ENCODE results near the gene BMPR2.
"Not testable (repeated sequence)": the region's sequence is repeated elsewhere in the genome, so short reads cannot be mapped to it uniquely, and the experiment has no call there.

BMPR2 gene

DNA sequence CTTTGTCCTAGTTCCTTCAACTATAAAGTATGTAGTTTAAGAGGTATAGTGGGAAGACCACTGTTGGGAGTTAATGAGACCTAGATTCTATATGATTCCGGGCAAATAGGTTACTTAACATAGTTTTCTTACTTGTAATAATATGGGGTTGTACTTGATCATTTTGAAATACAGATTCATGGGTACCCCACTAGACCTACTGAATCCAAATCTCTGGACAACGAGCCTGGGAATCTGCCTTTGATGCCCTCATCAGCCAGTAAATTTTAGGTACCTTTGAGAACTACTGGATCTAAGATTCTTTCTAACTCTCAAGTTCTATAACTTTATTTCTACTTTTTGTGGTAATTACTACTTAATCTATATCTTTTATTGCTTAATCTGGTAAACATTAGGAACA, 6.6 kb downstream of the BMPR2 start:
- DNase-seq (ENCODE audit: low spot score) = no peak

DNA sequence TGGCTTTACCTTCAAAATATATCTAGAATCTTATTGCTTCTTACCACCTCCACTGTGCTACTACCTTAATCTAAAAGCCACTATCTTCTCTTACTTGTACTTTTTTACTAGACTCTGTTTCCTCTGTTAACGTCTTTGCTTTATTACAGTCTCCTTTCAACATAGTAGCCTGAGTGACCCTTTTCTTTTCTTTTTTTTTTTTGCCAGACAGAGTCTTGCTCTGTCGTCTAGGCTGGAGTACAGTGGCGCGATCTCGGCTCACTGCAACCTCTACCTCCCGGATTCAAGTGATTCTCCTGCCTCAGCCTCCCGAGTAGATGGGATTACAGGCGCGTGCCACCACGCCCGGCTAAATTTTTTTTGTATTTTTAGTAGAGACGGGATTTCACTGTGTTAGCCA, 10.4 kb downstream of the BMPR2 start:
- not testable (repeated sequence) for DNase-seq (ENCODE audit: low spot score)

DNA sequence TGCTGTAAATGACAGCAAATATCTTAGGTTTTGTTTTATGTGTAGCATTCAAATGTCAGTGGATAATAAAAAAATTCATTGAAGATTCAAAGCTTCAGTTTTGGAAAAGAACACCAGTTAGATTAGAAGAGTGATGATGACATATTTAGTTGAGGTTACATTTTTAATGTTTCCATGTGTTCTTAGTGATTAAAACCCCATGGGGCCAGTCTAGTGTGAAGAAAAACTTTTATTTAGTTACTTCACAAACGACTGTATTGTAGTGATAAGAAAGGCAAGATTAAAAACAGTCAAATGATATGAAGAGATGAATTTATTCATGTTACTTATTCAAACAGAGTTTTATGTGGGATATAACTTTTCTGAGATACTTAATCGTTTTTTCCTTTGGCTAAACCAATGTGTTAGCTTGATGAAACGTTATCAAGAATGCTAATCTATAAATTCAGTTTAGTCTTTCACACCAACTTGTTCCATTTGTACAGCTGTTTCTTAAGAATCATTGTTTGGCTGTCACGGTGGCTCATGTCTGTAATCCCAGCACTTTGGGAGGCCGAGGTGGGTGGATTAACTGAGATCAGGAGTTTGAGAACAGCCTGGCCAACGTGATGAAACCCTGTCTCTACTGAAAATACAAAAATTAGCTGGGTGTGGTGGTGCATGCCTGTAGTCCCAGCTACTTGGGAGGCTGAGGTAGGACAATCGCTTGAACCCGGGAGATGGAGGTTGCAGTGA, 11.6 kb downstream of the BMPR2 start:
- no peak for DNase-seq (ENCODE audit: low spot score)

DNA sequence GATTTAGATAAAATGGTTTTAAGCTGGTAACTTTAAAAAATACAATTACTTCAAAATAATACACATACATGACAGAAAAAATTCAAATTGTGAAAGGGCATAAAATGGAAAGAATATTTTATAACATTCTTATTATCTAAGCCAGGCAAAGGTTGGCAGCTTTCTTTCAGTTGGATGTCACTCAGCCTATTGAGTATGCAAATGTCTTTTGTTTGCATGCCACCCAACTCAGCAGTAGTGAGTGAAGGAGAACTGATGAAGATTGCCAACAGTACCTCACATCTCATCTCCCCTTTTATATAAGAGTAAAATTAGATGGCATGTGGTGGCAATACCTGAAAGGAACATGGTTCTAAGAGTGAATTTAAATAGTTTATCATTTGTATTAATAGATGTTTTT, 24.8 kb downstream of the BMPR2 start:
- peak; percentile 20 for DNase-seq (ENCODE audit: low spot score)

DNA sequence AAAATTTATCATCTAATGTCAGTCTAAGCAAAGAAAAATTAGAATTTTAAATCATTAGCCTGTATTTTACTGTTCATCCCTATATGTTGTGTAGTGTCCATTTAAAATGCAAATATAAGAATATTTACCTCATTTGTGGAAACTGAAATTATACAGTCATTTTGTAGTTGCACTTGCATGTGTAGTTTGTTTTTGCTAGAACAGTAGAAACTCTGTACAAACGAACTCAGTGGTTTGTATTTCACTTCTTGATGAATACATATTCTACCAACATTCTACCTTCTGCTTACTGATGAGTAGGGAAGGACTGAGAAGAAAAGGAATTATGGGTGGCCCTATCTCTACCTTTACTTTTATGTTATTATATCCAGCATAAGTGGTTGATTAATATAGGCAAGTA, 29.7 kb downstream of the BMPR2 start:
- DNase-seq (ENCODE audit: low spot score) = no peak

DNA sequence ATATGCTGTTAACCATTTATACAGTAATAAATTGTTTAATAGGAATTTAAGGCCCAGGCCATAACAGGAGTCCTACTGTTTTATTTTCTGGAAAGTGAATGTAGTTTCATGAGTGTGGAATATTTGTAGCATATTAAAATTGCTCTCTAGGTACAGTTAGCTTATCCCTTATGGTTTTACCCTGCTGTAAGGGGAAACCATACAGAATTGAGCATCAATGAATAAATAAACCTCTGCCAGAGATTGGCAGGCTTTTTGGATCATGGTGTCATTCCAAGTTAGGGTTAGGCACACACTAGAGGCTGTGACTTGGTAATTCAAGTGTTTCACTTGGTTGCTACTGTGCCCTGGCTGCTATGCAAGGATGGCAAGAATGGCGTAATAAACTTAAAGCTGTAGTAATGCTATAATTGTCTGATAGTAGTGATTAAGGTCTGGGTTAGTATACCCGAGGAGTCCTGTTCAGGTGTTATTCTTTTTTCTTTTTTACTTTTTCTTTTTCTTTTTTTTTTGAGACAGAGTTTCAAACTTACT, 30.4 kb downstream of the BMPR2 start:
- no peak for DNase-seq (ENCODE audit: low spot score)

DNA sequence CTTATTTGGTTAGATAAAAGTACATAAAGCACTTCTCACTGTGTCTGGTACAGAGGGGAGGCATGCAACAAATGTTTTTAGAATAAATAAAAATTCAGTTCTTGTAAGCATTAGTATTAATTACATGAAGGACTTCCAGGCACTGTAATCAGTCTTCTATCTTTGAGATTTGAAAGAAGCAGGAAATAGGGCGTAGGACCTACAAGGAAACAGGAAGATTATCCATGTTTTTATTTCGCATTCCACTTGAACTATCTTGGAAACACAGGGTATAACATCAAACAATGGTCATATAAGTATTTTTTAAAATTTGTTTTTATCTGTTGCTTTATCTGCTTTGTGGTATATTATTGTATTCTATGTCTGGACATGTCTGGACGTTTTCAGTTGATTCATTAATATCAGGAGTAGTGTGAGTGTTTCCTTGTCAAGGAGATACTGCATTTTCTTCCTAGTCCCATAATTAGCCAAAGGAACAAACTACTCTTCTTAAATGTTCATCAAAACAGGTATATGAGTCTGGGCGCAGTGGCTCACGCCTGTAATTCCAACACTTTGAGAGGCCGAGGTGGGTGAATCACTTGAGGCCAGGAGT, 32.5 kb downstream of the BMPR2 start:
- no peak for DNase-seq (ENCODE audit: low spot score)

DNA sequence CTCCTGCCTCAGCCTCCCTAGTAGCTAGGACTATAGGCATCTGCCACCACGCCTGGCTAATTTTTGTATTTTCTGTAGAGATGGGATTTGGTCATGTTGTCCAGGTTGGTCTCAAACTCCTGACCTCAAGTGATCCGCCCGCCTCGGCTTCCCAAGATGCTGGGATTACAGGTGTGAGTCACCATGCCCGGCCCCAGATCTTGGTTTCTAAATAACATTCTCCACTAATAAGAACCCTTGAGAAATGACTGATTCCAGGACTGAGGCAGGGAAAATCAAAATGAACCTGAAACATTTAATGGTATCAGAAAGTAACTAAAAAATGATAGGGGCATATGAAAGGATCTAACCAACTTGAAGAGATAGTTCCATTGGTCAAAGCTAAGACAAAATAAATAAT, 34.0 kb downstream of the BMPR2 start:
- no peak for DNase-seq (ENCODE audit: low spot score)

DNA sequence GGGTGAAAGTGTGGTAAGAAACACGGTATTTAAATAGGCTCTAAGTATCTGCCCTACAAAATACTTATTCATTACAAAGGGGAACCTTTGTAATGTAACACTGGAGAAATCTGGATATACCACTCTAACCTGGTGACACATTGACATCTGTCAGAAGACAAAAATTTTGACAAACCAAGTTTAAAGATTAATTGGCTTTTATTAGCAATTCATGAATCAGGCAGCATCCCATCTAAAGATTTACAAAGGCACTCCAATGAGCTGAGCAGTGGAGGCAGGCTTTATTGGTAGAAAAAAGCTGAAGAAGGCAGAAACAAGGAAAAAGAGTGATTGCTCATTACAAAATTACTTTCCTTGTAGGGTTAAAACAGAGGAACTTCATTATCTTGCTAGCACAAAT, 35.0 kb downstream of the BMPR2 start:
- no peak for DNase-seq (ENCODE audit: low spot score)

DNA sequence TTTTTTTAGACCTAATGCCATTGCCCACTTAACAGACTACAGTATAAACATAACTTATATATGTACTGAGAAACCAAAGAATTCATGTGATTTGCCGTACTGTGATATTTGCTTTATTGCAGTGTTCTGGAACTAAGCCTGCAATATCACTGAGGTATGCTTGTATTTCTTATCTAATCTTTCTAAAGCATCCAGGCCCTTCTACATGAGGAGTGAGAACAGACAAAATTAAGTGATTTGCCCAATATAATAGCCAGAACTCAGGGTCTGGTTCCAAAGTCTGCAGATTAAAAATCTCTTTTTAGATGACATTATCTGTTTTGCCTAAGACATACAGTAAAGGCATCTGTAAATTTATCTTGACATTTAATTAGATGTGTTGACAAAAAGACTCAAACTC, 41.9 kb downstream of the BMPR2 start:
- DNase-seq (ENCODE audit: low spot score) = no peak

DNA sequence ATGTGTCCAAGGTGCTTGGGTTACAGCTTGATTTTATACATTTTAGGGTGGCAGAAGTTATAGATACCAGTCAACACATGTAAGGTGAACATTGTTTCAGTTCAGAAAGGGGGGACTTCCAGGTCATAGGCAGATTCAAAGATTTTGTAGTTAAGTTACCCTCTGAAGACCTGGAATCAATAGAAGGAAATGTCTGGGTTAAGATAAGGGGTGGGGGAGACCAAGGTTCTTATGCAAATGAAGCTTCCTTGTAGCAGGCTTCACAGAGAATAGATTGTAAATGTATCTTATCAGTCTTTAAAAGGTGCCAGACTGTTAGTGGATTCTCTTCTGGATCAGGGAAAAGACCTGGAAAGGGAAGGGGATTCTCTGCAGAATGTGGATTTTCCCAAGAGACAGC, 42.4 kb downstream of the BMPR2 start:
- DNase-seq (ENCODE audit: low spot score) = no peak

DNA sequence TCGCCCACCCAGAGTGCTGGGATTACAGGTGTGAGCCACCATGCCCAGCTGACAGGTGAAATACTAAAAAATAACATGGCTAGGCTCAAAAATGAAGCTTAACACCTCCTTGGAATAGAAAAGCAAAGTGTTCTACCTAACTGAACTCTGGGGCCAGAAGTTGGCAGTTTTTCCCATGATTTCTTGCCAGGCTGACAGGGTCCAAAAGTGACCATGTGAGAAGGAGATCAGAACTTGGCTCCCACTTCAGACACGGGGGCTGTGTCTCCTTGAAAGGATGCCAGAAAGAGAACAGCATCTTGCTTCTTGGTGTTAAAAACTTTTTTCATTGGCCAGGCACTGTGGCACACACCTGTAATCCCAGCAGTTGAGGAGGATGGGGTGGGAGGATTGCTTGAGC, 47.0 kb downstream of the BMPR2 start:
- DNase-seq (ENCODE audit: low spot score) = peak; percentile 17

DNA sequence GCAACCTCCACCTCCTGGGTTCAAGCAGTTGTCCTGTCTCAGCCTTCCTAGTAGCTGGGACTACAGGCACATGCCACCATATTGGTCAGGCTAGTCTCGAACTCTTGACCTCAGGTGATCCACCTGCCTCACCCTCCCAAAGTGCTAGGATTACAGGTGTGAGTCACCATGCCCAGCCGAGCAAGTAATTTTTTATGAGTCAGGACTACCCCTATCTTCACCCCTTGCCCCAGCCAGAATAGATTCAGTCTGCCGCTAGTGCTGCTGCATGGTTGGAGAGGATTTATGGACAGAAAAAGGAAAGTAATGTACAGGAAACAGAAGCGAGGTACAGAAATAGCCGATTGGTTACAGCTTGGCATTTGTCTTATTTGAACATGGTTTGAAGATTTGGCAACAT, 48.9 kb downstream of the BMPR2 start:
- DNase-seq (ENCODE audit: low spot score) = no peak

DNA sequence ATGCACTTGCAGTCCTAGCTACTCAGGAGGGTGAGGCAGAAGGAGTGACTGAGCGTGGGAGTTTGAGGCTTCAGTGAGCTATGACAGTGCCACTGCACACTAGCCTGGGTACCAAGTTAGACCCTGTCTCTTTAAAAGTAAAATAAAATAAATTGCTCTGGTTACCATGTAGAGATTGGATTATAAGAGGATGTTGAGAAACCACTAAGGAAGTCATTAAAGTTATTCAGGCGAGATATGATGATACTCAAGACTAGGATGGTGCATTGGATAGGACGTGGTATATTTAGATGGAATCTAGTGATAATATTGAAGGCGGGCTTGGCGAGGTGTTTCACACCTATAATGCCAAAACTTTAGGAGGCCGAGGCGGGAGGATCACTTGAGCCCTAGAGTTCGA, 50.6 kb downstream of the BMPR2 start:
- no peak for DNase-seq (ENCODE audit: low spot score)

DNA sequence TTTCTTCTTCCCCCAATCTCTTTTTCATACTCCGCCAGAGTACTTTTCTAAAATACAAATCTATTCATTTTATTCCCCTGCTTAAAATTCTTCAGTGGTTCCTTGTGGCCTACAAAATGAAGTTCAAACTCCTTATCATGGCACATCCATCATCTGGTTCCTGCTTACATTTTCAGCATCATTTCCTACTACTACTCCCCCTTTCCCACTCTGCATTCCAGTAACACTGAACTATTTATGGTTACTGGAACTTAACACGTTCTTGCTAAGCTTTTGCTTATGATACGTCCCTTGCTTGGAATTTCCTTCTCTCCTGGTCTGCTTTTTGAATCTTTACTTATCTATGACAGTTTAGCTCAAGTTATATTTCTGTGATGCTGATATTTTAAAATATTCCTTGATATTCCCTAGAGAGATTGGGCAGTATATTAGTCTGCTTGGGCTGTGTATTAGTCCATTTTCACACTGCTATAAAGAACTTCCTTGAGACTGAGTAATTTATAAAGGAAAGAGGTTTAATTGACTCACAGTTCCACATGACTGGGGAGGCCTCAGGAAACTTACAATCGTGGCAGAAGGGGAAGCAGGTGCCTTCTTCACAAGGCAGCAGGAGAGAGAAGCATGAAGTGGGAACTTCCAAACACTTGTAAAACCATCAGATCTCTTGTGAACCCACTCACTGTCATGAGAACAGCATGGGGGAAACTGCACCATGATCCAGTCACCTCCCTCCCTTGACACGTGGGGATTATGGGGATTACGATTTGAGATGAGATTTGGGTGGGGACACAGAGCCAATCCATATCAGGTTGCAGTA, 53.2 kb downstream of the BMPR2 start:
- DNase-seq (ENCODE audit: low spot score) = no peak

DNA sequence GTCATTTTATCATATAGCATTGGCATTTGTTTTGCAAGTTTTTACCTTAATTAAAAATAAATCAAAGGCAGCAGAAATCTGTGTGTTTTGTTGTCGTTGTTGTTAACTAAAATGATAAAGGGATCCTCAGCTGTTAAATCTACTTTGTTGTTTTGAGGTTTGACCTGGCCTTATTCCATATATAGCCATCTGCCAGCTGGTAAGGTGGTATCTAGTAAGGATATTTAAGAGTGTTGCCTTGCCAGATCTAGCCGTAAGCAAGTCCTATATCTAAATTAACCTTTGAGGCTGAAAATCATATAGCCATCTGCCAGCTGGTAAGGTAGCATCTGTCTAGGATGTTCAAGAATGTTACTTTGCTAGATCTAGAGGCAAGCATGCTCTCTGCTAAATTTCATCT, 56.6 kb downstream of the BMPR2 start:
- DNase-seq (ENCODE audit: low spot score) = no peak

DNA sequence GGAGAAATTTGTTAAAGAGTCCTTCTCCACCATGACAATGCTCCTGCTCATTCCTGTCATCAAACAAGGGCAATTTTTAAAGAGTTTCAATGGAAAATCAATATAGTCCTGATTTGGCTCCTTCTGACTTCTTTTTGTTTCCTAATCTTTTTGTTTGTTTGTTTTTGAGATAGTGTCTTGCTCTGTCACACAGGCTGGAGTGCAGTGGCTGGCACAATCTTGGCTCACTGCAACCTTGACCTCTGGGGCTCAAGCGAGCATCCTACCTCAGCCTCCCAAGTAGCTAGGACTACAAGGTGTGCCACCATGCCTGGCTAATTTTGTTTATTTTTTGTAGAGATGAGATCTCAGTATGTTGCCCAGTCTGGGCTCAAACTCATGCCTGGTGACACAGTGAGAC, 58.3 kb downstream of the BMPR2 start:
- DNase-seq (ENCODE audit: low spot score) = no peak

DNA sequence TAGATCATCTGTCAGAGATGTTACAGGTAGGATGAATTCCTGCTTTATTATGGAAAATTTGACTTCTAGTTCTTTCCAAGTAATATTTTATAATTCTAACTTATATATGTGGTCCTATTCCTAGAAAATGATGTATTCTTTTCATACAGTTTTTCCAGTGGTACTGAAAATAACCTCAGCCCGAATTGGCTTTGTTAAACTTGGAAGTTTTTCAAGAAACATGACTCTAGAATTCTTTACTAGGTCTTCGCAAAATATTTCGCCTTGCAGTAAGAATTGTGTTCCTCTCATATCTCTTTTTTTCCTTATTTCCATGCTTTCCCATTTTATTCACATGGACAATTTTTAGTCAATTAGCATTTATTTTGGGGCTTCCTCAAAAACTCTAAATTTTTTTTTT, 60.5 kb downstream of the BMPR2 start:
- no peak for DNase-seq (ENCODE audit: low spot score)

DNA sequence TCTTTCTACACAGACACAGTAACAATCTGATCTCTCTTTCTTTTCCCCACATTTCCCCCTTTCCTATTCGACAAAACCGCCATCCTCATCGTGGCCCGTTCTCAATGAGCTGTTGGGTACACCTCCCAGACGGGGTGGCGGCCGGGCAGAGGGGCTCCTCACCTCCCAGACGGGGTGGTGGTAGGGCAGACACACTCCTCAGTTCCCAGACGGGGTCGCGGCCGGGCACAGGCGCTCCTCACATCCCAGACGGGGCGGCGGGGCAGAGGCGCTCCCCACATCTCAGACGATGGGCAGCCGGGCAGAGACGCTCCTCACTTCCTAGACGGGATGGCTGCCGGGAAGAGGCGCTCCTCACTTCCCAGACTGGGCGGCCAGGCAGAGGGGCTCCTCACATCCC, 64.0 kb downstream of the BMPR2 start:
- not testable (repeated sequence) for DNase-seq (ENCODE audit: low spot score)

DNA sequence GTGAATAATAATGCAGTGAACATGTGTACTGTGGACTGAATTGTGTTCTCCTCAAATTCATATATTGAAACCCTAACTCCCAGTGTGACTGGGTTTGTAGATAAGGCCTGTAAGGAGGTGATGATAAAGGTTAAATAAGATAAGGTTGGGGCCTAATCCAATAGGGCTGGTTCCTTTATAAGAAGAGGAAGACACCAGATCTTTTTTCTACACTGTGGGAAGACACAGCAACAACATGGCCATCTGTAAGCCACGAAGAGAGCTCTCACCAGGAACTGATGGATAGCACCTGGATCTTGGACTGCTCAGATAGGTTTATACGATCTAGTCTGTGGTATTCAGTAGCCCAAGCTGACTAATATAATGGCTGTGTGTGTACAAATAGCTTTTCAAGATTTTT, 66.8 kb downstream of the BMPR2 start:
- DNase-seq (ENCODE audit: low spot score) = no peak

DNA sequence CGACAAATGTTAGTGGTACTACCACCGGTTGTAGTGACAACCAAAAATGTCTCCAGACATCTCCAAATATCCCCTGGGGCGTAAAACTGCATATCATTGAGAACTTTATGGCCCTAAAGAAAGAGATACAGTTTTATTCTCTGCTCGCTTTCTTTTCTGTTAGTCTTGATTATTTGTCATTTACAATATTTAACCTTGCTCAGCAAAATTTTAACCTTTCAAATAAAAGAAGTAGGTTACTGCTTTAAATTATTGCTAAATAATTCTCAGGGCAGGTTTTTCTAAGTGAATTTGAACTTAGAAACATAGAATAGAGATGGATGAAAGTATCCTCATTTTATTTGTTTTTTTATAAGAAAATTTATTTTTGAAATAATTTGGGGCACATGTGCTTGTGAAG, 67.9 kb downstream of the BMPR2 start:
- DNase-seq (ENCODE audit: low spot score) = no peak

DNA sequence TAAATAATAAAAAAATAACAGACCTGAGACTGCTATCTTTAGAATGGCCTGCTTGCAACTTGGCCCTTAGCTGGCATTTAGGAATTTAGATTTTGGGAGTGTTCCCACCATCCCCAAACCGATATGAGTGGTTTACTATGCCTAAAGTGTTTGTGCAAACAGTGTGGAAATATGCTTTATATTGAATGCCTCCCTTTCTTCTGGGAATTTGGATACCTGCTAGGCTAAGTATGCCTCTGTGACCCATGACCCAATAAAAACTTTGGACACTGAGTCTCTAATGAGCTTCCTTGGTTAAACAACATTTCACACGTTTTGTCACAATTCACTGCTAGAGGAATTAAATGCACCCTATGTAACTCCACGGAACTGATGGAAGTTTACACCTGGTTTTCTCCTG, 73.2 kb downstream of the BMPR2 start:
- no peak for DNase-seq (ENCODE audit: low spot score)

DNA sequence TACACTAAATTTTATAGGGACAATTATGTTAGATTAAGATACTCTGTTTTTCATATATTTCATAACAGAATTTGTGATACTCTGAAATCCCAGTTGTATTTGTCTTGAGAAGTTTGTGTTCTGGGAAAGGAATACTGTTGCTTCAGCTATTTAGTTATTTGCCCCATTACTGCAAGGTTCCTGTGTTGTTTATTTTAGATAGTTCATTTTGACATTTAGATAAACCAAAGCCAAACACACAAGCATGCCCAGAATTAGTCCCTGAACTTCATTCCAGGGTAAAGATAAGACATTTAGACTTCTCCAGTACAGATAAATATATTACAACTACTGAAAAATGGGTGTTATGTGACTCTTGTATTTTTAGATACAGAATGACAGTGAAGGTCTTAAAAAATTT, 74.7 kb downstream of the BMPR2 start:
- DNase-seq (ENCODE audit: low spot score) = no peak
